Vagina (tissue), 2 donors: ENCODE results near the gene MARK2.

Source experiments
- CTCF ChIP-seq, 3 experiments: fragments of 450-650 bp in 2 of 3; fragments of 200-600 bp in 1 of 3; sonication (generic) in 1 of 3; IDR thresholded peaks; one replicate each; pipeline ENCODE4 v1.5.1; 2017 to 2019; ENCODE audit warnings: antibody characterized with exemption in 3 of 3, mild to moderate bottlenecking in 2 of 3, moderate library complexity in 2 of 3
- POLR2A ChIP-seq, 2 donors: fragments of 450-650 bp; IDR thresholded peaks; one replicate each; pipeline ENCODE4 v1.6.1; 2017; ENCODE audit warnings: antibody characterized with exemption in 2 of 2, mild to moderate bottlenecking in 2 of 2, moderate library complexity in 2 of 2

DNA sequence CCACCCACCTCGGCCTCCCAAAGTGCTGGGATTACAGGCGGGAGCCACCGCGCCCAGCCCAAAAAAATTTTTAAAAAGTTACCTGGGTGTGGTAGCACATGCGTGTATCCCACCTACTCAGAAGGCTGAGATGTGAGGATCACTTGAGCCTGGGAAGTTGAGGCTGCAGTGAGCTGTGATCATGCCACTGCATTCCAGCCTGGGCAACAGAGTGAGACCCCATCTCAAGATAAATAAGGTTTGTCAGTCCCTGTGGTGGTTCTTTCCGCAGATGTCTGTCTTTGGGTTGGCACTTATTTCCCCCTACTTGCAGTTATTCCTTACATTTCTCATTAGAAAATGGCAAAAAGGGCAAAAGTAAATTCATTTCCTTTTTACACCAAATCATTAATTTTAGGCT is 8.0 kb downstream of the MARK2 start:
- no peak for TF ChIP-seq CTCF (IDR thresholded peaks at IDR 0.05)
- no peak for TF ChIP-seq POLR2A (IDR thresholded peaks at IDR 0.05)
